ENCODE results near the gene CUL2.
"Not testable (repeated sequence)": the region's sequence is repeated elsewhere in the genome, so short reads cannot be mapped to it uniquely, and the experiment has no call there.

CUL2 gene

DNA sequence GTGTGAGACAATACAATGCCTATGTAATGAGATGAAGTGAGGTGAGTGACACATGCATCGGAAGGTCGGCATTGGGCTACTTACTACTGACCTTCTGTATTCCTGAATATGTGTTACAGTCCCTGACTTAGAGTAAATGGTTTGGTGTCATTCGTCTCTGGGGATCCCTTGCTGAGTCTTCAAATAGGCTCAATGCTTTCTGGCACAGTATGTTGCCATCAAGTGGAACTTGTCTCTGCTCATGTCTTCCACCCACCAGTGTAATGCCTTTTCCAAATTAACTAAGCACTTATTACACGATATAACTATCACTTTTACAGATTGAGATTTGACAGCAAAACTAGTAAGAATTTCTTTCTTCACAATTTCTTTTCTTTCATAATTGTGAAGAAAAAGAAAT lies 10.9 kb downstream of the CUL2 start:
- DNase-seq: no peak

DNA sequence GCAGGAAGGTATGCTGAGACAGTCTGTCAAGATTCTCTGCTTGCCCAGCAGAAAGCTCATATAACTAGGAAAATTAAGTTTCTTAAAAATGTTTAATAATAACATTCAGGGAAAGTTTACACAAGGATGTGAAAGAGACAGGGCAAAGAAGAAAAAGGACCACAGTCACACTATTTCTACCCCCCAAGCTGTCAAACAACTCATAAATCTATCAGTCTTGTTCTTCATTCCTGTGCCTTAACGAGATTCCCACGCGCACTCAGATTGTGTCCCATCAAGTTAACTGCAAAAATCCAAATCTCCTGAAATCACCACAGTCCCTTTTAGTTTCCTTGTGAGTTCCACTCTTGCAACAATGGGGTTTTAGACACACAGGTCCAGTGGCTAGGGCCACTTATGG lies 14.9 kb downstream of the CUL2 start:
- DNase-seq: no peak

DNA sequence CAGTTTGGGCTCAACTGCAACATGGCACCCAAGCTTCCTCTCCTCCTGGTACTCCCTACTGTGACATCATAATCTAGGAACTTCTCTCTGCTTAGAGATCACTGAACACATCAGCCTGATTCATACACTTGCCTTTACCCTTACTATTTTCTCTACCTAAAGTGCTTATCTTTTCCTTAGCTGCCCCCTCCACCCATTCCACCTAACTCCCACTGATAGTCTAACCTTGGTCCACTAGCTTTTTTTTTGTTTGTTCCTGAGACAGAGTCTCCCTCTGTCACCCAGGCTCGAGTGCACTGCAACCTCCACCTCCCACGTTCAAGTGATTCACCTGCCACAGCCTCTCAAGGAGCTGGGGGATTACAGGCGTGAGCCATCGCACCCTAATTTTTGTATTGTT lies 15.9 kb downstream of the CUL2 start:
- no peak for DNase-seq

DNA sequence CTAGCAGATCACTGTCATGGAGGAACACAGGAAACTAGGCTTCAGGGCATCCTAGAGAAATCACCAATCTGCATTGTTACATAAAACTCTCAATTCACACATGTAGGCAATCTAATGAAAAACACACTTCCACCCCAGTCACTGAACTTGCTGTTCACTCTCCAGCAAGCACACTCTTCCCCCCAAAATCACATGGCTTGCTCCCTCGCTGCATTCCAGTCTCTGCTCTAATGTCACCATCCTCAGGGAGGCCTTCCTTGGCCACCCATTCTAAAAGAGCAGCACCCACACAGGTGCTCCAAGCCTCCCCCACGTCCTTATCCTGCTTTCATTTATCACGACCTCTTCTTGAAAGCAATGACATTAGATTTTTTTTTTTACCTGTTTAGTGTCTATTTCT lies 19.6 kb downstream of the CUL2 start:
- no peak for DNase-seq

DNA sequence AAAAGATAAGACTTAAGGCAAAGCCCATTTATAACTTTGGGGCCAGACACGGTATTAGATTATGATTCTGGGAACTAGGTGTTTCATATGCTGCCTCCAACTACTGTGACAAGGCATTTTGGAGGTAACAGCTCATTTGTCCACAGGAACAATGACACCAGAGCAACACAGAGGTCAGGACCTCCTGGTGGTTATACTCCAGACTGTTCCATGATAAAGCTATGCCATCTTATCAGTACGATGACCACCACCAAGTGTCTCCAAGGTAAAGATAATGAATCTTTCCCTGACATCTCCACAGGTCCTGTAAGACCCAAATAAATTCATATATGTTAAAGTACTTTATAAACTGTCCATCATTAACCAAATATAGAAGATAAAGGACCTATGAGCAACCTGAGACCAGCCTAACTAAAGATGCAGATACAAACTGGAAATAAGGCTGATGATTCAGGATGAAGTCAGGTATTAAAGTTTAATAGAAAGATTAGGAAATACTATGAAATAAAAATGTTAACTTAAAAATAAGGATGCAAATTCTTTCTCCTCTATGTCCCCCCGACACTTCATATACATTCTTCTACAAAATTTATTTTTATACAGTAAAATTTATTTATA lies 26.2 kb downstream of the CUL2 start:
- no peak for DNase-seq

DNA sequence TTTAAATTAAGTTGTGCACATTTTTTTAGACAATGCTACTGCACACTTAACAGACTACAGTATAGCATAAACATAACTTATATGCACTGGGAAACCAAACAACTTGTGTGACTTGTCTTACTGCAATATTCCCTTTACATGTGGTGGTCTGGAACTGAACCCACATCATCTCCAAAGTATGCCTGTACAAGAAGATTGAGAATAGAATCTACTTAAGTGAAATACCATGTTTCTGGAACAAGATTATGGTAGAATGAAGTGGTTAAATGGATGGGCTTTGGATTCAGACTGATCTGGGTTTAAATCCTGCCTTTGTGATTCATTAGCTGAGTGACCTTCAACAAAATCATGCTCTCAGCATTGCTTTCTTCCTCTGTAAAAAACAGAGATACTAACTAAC lies 30.7 kb downstream of the CUL2 start:
- DNase-seq: no peak

DNA sequence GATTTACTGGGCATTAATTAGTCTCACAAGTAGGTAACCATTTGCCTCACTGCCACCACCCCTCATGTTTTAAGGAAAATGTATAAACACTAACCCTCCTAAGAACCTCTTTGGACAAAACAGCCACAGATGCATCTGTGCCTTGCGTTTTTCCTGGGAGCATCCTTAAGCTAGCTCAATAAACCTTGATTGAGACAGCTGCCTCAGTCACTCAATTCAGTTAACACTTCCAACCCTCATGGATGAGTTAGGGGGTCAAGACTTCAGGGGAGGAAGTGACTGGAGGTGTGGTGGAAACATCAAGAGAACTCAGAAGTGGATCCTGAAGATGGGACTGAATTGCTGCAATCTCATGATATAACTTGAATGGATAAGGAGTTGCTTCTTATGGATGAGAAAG lies 31.5 kb downstream of the CUL2 start:
- DNase-seq: no peak

DNA sequence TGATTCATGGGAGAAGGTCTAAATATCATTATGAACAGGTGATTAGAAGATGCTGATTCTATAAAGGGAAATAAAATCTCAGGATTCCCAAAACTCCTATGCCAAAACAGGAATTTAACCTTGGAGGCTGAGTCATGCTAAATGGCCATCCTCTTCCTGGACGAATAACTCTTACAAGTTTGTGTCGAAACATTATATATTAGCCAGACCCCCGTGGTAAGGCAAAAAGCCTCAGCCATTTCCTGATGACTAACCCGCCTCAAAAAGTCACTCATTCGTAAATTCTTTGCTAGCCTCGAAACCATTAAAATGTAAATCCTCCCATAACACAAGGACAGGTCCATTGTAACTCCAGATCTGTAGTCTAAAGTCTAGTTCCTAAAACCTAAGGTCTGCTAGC lies 32.0 kb downstream of the CUL2 start:
- DNase-seq: no peak

DNA sequence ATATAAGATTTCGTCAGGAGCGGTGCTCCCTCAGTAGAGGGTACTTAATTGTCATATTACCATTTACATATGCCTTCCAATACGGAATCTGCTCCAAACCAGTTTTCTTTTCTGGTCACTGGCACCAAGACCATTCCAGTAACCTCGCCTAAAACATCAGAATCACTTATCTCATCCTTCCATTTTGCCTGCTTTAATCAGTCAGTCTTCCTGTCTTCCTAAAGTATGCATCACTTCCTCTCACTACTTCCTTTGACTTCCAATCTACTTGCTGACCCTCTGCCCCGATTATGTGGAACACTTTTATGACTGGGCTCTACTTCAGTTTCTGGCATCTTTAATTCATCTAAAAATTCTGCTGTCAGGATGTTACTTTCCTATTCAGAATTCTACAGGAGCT lies 33.5 kb downstream of the CUL2 start:
- DNase-seq: no peak

DNA sequence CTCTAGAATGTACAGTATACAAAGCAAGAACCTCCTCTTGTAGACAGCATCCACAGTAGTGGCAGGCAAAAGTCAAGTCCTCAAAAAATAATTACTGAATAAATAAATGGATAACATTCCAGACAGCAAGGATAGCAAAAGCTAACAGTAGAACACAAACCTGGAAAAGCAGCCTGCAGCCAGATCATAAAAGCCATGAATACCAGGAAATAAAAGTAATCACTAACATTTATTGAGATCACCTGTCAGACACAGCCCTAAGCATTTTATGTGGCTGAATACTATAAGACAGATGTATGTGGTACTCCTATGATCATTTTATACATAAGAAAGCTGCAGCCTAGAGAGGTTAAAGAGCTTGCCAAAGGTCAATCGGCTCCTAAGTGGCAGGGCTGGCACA lies 34.0 kb downstream of the CUL2 start:
- DNase-seq: no peak

DNA sequence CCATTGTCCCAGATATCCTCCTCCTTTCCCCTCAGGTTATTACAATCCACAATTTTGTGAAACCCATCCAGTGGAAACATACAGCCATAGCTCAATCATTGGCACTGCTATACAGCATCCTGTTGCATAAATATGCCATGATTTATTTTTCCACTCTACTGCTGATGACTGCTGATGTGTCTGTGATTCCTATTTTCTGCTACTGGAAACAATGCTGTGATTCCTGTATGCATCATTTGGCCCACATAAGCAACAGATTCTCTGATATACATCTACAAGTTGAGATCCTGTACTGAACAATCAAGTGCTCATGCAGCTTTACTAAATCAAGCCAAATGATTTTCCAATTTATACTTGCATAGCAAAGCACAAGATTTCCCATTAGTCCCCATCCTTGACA lies 39.6 kb downstream of the CUL2 start:
- DNase-seq: no peak

DNA sequence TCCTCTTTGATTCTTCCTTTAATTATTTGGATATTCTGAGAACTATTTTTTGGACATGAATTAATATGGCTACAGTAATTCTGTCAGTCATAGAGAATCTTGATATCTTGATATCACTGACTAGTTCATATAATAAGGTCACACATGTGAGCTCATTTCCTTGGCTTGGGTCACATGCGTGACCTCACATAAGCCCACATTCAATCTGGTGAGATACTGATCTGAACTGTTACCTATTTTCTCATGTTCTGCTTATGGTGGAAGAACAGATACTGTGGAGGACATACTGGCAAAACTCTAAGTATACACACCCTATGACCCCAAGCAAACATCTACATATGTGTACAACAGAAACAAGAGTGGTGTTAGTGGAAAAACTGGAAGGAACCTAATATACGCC lies 44.1 kb downstream of the CUL2 start:
- peak in 1 of 5 experiments; percentile 41 for DNase-seq

DNA sequence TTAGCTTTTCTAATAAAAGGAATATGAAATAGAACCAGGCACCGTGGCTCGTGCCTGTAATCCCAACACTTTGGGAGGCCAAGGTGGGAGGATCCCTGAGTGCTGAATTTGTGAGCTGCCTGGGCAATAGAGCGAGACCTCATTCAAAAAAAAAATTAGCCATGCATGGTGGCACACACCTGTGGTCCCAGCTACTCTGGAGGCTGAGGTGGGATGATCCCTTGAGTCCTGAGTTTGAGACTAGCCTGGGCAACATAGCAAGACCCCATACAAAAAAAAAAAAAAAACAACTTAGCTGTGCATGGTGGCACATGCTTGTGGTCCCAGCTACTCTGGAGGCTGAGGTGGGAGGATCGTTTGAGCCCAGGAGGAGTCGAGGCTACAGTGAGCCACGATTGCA lies 44.9 kb downstream of the CUL2 start:
- DNase-seq: not testable (repeated sequence)

DNA sequence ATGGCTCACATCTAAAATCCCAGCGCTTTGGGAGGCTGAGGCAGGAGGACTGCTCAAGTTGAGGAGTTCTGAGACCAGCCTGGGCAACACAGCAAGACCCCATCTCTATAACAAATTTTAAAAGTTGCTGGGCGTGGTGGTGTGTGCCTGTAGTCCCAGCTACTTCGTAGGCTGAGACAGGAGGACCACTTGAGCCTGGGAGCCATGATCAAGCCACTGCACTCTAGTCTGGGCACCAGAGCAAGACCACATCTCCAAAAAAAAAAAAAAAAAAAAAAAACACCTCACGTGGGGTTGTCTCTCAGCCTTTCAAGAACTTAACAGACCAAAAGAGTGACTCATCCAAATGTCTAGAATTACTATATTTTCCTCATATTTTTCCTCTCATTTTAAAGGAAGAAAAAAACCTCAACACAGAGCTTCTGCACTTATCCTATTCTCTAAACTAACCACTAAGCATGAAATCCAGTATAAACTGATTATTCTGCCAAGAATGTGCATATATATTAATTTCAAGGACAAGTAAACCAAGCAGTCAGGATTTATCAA lies 46.3 kb downstream of the CUL2 start:
- DNase-seq: no peak

DNA sequence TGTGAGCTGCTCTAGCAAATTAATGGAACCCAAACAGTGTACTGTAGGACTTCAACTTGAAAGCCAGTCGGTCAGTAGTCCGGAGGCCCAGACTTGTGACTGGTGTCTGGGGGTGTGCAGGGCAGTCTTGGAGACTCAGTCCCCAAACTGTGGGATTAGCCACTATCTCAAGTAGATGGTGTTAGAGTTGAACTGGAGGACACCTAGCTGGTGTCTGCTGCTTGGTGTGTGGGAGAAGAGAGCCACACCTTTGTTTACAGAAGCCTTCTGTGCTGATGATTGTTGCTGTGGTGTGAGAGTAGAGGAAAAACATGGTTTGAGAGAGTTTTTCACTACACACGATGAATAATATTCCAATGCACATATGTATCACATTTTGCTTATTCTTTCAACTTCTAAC lies 47.4 kb downstream of the CUL2 start:
- DNase-seq: no peak

DNA sequence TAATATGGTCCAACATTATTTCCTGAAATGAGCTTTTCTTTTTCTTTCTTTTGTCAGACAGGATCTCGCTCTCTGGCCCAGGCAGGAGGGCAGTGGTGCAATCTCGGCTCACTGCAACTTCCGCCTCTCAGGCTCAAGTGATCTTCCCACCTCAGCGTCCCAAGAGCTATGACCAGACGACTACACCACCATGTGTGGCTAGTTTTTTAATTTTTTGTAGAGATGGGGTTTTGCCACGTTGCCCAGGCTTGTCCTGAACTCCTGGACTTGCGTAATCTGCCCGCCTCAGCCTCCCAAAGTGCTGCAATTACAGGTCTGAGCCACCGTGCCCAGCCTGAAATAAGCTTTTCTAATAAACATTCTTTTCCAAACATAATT lies 48.6 kb downstream of the CUL2 start:
- no peak for DNase-seq

DNA sequence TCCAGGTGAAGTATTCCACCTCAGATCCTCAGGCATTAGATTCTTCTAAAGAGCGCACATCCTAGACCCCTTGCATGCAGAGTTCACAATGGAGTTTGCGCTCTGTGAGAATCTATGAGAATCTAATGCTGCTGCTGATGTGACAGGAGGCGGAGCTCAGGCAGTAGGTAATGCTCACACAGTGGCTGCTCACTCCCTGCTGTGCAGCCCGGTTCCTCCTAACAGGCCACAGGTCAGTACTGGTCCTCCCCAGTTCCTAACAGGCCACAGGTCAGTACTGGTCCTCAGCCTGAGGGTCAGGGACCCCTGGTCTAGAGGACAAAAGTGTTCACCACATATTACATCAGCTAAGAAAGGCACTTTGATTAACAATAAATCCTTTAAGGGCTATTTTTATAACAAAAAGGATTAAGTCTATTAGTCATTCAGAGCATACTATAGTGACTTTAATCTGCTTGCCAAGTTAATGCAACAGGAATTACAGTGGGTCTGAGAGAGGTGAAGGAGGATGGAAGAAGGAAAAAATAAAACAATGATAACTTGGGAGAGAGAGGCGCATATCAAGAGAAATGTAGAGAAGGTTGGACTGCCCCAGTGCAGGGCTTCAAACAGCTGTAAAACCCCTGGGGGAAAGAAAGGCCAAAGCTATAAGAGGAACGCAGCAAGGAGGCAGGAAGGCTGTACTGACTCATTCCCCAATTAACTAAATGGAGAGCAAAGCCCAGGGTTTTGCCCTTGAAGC lies 49.2 kb downstream of the CUL2 start:
- no peak for DNase-seq

DNA sequence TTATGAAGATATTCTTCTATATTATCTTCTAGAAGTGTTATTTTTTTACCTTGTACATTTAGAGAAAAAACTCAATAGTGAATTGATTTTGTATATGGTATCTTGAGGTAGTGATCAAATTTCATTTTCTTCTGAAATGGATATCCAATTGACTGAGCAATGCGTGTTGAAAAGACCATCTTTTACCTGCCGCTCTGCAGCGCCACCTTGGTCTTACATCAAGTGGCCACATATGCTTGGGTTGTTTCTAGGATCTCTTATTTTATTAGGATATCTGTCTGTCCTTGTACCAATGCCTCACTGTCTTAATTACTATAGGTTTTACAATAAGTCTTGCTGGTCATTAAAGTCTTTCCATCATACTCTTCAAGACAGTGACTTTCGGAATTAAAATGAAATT lies 53.0 kb downstream of the CUL2 start:
- DNase-seq: no peak

DNA sequence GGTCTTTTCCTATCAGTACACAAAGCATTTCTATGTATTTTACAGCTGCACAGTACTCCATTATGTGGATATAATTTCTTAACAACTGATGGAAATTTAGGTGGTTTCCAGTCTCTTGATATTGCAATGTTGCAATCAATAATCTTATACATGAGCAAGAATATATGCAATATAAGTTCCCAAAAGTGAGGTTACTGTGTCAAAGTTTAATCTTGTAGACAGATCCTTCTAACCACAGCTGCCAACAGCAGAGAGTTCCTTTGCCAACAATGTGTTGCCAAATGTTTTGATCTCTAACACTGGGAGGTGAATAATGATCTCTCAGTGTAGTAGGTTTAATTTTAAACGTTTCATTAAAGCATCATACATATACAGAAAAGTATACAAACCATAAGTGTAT lies 54.5 kb downstream of the CUL2 start:
- DNase-seq: peak in 1 of 5 experiments; percentile 30

DNA sequence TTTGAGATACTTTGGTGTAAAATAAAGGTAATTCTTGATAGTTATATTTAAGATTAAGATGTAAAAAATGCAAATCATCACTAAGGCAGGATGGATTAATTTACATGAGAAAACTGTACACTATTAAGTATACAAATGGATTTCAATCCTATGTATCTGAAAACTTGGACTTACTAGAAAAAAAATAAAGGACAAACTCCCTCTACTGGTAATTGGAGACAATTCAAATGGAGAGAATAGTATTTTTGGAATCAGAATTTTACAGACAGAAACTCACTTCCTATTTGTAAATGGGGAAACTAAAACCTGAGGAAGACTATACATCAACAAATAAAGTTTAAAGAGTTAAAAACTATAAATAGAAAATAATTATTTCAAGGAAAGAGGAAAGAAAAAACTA lies 62.6 kb downstream of the CUL2 start:
- DNase-seq: no peak

DNA sequence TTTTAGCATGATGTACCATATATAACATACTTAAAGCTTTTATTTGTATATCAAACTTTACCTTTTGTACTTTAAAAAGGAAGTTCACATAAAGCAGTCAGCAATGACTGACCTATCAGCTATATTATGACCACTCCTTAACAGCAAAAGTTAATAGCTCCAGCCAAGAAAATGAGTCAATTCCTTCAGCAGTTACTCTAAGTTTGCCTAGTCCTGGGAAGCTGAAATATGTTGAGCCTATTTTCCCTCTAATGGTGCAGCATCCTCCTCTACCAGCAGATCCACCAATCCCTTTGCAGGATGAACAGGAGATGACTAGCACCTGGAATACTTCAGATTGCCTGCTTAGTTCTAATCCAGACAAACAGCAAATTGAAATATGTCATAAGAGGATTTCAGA lies 64.2 kb downstream of the CUL2 start:
- no peak for DNase-seq

DNA sequence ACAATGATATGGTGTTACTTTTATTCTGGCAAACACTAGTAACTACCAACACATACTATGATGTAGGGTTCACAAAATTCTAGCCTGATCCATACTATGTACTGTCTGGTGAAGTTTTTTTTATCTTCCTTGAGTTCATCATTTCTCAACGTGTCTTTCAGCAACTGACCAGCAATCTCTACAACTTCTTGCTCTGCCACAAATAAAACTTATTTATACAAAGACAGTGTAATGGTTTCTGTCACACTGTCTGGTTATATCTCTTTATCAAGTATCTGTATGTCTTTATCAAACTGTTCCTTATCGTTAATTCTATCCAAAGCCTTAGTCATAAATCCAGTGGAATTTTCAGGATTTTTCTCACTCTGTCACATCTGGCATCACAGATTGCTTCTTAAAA lies 69.7 kb downstream of the CUL2 start:
- no peak for DNase-seq

DNA sequence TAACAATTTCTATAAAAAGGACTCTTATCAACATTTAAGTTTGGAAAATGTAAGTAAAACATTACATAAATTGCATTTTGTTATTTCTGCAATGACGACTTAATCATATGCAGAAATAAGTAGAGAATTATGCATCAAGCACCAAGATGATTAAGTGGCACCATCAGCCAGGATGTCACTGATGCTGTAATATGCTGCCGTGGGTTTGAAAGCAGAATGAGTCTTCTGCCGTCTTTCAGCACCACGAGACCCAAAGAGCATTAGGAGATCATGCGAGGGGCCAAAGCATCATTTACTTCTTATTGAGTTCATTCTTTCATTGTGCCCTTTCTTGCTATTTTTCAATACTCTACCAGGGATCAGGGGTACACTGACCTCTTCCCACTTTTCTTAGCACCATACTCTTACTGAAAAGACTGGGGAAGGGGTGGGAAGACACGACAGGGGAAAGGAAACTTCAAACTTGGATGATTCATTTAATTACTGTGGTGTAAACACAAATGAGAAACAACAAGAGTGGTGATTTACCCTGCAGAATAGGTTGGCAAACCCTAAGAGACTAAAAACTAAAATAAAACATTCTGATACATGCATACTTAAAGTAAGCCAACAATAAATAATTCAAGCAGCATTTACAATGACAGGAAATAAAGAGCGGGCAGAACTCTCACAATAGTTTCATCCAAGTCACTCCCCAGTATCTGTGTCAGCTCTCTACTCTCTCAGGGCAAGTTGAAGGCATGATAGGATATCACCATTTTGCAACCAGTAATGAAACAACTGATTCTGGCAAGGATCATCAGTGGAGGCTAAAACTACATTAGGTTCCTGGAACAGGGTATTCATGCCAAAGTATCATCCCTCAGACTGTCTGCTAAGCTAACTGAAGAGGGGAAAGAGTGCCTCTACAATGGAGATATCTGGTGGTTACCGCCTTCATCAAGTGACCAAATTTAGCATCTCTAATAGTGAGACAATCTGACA lies 70.8 kb downstream of the CUL2 start:
- DNase-seq: peak in 1 of 5 experiments; percentile 52
